ENCODE measurements around the gene TBC1D22A. TPM values are rescaled to one million over a fixed set of nuclear protein-coding genes. Genes with fewer than 3 reads are reported as not detected.

Gene TBC1D22A
- total RNA-seq, 4 donors from 2014 or later, result 31.2 to 111 (median 41.8) TPM

DNA sequence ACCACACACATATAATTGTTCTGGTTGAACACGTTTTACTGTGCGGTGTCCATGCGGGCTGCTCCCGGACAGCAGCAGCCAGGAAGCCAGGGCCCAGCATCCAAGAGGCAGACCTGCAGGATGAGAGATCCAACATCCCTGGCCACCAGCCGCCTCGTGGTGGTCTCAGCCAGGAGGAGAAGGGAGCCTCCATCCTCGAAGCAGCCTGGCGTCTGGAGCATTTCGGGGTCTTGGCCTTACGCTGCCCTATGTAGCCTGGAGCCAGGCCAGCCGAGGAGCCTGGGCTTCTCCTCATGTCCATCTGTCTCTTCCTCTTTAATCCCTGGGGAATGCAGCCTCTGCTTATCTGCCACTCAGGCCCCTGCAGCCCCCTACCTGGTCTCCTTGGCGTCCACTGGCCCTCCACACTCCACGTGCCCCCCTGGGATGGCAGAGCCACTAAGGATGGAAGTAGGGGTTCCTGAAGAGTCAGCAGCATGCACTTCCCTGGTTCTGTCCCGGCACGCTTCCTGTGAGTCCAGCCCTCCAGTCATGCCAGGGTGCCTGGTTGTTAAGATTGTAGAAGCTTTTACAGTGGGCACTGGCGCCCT is 253.2 kb downstream of the TBC1D22A start:
- no peaks in the 10 kb centered on the region for H3K36me3 ChIP-seq
- intact Hi-C loops (cut with DNase I; ENCODE audit: low total_unique reads) (no loop called here), in situ Hi-C loops (cut with MboI; ENCODE audit: low pct_ligation_motif_present in 1 of 4, low pct_unique_long_range_greater_than_20kb in 1 of 4, low sequenced_read_pairs in 3 of 4) (no loop called here)
- H3K9me3 ChIP-seq, result no peaks in the 10 kb centered on the region
- no peak for DNase-seq
- H3K27ac ChIP-seq, result no peak overlapping the region
- TF ChIP-seq POLR2A (IDR thresholded peaks at IDR 0.05) (no peak), EP300 (IDR thresholded peaks at IDR 0.05; ENCODE audit: low read depth) (no peak), POLR2AphosphoS5 (IDR thresholded peaks at IDR 0.05) (no peak)
- TF ChIP-seq, protein P1, sequence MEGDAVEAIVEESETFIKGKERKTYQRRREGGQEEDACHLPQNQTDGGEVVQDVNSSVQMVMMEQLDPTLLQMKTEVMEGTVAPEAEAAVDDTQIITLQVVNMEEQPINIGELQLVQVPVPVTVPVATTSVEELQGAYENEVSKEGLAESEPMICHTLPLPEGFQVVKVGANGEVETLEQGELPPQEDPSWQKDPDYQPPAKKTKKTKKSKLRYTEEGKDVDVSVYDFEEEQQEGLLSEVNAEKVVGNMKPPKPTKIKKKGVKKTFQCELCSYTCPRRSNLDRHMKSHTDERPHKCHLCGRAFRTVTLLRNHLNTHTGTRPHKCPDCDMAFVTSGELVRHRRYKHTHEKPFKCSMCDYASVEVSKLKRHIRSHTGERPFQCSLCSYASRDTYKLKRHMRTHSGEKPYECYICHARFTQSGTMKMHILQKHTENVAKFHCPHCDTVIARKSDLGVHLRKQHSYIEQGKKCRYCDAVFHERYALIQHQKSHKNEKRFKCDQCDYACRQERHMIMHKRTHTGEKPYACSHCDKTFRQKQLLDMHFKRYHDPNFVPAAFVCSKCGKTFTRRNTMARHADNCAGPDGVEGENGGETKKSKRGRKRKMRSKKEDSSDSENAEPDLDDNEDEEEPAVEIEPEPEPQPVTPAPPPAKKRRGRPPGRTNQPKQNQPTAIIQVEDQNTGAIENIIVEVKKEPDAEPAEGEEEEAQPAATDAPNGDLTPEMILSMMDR (IDR thresholded peaks at IDR 0.05), result no peak
- no peak overlapping the region for H3K4me3 ChIP-seq
- H3K27me3 ChIP-seq, result no peaks in the 10 kb centered on the region
- 95% methylated on average over 7 to 16 of the region's 16 CpGs for WGBS, 2 donors (ENCODE audit: low coverage in 1 of 2)
- H3K4me1 ChIP-seq, result peaks cover 0 to 7% (median 2%) of the 10 kb centered on the region in 4 donors

DNA sequence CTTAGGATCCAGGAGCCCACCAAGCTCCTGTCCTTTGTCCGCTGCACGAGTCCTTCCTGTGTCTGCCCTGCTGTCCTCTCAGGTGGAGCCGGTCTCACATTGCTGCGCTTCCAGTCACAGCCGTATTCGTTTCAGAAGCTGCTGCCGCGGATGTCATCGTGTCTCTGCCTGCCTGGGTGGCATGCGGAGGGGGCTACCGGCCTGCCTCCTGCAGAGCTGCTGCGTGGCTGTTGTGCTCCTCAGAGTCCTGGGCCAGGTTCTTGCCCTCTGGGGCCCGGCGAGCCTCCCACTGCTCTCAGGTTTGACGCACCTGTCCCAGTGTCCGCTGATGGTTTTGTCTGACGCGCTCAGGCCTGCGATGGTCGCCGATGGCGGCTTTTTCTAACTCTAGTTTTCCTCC is 254.2 kb downstream of the TBC1D22A start:
- in situ Hi-C loops (cut with MboI; ENCODE audit: low pct_ligation_motif_present in 1 of 4, low pct_unique_long_range_greater_than_20kb in 1 of 4, low sequenced_read_pairs in 3 of 4), result no loop called here
- DNase-seq, result no peak
- TF ChIP-seq EP300 (IDR thresholded peaks at IDR 0.05; ENCODE audit: low read depth) (no peak), POLR2A (IDR thresholded peaks at IDR 0.05) (no peak), POLR2AphosphoS5 (IDR thresholded peaks at IDR 0.05) (no peak)
- TF ChIP-seq, protein P1 (IDR thresholded peaks at IDR 0.05), result no peak
- Histone ChIP-seq H3K4me1 (no peaks in the 10 kb centered on the region), H3K27ac (no peak overlapping the region), H3K9me3 (no peaks in the 10 kb centered on the region), H3K27me3 (no peaks in the 10 kb centered on the region), H3K36me3 (no peaks in the 10 kb centered on the region), H3K4me3 (no peak overlapping the region)
- WGBS, 2 donors (ENCODE audit: low coverage in 1 of 2), result 97 to 100% methylated on average over 1 to 22 of the region's 22 CpGs
- intact Hi-C loops (cut with DNase I; ENCODE audit: low total_unique reads), result no loop called here

DNA sequence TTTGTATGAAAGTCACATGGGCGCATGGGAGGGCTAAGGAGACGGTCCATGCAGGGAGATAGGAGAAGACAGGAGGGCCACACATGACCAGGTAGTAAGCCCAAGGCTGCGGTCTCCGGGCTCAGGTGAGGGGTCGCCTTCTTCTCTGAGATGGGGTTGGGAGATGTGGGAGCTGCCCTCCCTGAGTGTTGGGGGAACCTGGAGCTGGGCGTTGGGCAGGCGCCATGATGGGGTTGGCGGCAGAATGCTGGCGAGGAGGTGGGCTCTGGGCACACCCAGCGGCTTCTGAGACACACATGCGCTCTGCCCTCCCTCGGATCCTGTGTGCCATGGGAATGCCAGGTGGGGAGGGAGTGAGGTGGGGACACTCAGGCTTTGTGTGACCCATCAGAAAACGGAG is 254.8 kb downstream of the TBC1D22A start:
- intact Hi-C loops (cut with DNase I; ENCODE audit: low total_unique reads) (no loop called here), in situ Hi-C loops (cut with MboI; ENCODE audit: low pct_ligation_motif_present in 1 of 4, low pct_unique_long_range_greater_than_20kb in 1 of 4, low sequenced_read_pairs in 3 of 4) (no loop called here)
- no peak for DNase-seq
- Histone ChIP-seq H3K9me3 (no peaks in the 10 kb centered on the region), H3K36me3 (no peaks in the 10 kb centered on the region), H3K27me3 (no peaks in the 10 kb centered on the region), H3K4me1 (no peaks in the 10 kb centered on the region), H3K27ac (no peak overlapping the region), H3K4me3 (no peak overlapping the region)
- TF ChIP-seq EP300 (IDR thresholded peaks at IDR 0.05; ENCODE audit: low read depth), result no peak
- no peak for TF ChIP-seq POLR2A (IDR thresholded peaks at IDR 0.05)
- TF ChIP-seq POLR2AphosphoS5 (IDR thresholded peaks at IDR 0.05), result no peak
- TF ChIP-seq, protein P1 (IDR thresholded peaks at IDR 0.05), result no peak
- WGBS, 2 donors (ENCODE audit: low coverage in 1 of 2), result 90 to 98% methylated on average over 10 to 13 of the region's 13 CpGs

DNA sequence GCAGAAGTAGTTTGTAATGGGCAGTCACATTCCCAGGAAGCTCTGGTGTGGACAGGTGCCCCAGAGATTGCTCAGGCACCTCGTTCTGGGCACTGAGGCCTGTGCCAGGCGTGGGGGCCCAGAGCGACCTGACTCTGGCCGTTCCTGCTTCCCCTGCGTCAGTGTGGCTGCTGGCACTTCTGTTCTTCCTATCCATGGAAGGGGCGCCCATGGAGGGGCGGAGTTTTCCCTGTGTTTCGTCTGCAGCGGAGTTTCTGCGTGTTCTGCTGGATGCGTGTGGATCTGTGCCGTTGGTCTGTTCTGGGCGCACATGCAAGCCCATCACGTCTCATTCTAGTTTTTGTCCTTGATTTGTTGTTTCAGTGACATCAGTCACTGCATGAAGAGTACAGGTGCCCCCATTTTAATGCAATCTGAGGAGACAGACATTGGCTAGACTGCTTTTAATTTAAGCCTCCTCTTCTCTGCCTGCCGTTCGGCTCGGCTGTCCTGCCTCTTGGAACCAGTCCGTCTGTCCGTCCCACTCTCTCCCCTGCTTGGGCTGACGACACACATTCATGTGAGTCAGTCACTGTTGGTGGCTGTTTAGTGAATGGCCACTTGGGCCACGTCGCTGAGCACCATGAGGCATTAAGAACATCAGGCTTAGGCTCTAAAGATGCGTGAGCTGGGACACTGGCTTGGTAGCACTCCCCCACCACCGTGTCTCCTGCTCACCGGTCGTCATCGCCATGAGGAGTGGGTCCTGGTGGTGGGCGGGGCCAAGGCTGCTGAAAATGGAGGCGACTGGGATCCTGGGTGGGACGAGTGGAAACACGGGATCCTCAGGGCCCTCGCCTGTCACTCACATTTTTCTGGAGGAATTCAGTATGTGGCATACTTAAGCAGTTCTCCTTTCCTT is 255.8 kb downstream of the TBC1D22A start:
- TF ChIP-seq, protein P1 (IDR thresholded peaks at IDR 0.05), result no peak
- TF ChIP-seq POLR2A (IDR thresholded peaks at IDR 0.05) (no peak), EP300 (IDR thresholded peaks at IDR 0.05; ENCODE audit: low read depth) (no peak), POLR2AphosphoS5 (IDR thresholded peaks at IDR 0.05) (no peak)
- intact Hi-C loops (cut with DNase I; ENCODE audit: low total_unique reads), result no loop called here
- no peaks in the 10 kb centered on the region for H3K36me3 ChIP-seq
- no peaks in the 10 kb centered on the region for H3K4me1 ChIP-seq
- H3K27ac ChIP-seq, result no peak overlapping the region
- DNase-seq, result peak; percentile 1
- in situ Hi-C loops (cut with MboI; ENCODE audit: low pct_ligation_motif_present in 1 of 4, low pct_unique_long_range_greater_than_20kb in 1 of 4, low sequenced_read_pairs in 3 of 4), result no loop called here
- no peak overlapping the region for H3K4me3 ChIP-seq
- H3K9me3 ChIP-seq, result no peaks in the 10 kb centered on the region
- H3K27me3 ChIP-seq, result no peaks in the 10 kb centered on the region
- WGBS, 2 donors (ENCODE audit: low coverage in 1 of 2), result 92 to 98% methylated on average over 11 to 32 of the region's 32 CpGs

Measured in transverse colon (tissue), 4 donors.